ENCODE measurements around the gene MYH6.

DNA sequence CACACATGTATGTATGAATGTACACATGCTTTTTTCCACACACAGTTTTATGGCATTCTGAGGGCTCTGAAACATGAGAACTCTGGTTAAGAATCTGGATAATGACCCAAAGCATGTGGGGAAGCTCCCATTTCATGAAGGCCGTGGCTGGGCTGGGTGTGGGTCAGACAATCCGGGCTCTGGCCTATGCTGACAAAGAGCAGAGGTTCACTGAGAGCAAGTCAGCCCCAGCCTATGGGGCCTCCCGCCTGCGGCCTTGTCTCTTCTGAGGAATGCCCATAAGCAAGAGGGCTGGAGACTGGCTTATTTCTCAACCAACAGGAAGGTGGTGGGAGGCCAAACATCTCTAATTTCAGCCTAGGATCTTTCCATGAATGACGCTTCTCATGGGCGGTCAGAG is 8.5 kb downstream of the MYH6 start:
- TF ChIP-seq, protein P1, sequence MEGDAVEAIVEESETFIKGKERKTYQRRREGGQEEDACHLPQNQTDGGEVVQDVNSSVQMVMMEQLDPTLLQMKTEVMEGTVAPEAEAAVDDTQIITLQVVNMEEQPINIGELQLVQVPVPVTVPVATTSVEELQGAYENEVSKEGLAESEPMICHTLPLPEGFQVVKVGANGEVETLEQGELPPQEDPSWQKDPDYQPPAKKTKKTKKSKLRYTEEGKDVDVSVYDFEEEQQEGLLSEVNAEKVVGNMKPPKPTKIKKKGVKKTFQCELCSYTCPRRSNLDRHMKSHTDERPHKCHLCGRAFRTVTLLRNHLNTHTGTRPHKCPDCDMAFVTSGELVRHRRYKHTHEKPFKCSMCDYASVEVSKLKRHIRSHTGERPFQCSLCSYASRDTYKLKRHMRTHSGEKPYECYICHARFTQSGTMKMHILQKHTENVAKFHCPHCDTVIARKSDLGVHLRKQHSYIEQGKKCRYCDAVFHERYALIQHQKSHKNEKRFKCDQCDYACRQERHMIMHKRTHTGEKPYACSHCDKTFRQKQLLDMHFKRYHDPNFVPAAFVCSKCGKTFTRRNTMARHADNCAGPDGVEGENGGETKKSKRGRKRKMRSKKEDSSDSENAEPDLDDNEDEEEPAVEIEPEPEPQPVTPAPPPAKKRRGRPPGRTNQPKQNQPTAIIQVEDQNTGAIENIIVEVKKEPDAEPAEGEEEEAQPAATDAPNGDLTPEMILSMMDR (IDR thresholded peaks at IDR 0.05; ENCODE audit: insufficient read depth, low read length): no peak
- TF ChIP-seq SPI1 (IDR thresholded peaks at IDR 0.05; ENCODE audit: borderline replicate concordance, low read depth): no peak
- TF ChIP-seq POLR2AphosphoS5 (IDR thresholded peaks at IDR 0.05; ENCODE audit: low read depth): no peak

All from HL-60 (cell line).